IMR-90 (cell line): ENCODE measurements around the gene INPP5A. TPM values are rescaled to one million over a fixed set of nuclear protein-coding genes. Genes with fewer than 3 reads are reported as not detected.

Experiments used
- ATAC-seq: fragments of 200-7000 bp; cut with Tn5 transposase; 2 replicates; pipeline ENCODE4 v1.9.1; 2020; ENCODE audit warnings: low read depth, mild to moderate bottlenecking, moderate library complexity
- BruUV-seq: library from RNA; stranded (reverse); fragments of 400-500 nt; replicated peaks from 2 replicates; lab custom pipeline; 2021; lab: Mats Ljungman, UMichigan
- CTCF ChIA-PET: fragments of 300-600 bp; formaldehyde crosslinking; extraction: SDS; loops from one replicate; lab custom pipeline; 2021; ENCODE audit warnings: antibody characterized with exemption; lab: Yijun Ruan, JAX
- POLR2A ChIA-PET: fragments of 300-600 bp; sonication (Branson Sonifier 250); formaldehyde crosslinking; loops from one replicate; lab custom pipeline; 2022; ENCODE audit warnings: antibody characterized with exemption; ENCODE audit not compliant: unreplicated experiment; lab: Charles Lee
- DNase-seq: peaks from one replicate; pipeline ENCODE4 v3.0.0; 2013
- H2AFZ ChIP-seq: replicated peaks from 2 replicates; pipeline ENCODE3; 2013; ENCODE audit warnings: low read length, mild to moderate bottlenecking; ENCODE audit not compliant: poor library complexity
- H2AK5ac ChIP-seq: 2 replicates; pipeline ENCODE4 v1.6.1; 2013; ENCODE audit warnings: low read depth, low read length, inconsistent platforms
- H2AK9ac ChIP-seq: replicated peaks from 2 replicates; pipeline ENCODE3; 2013; ENCODE audit warnings: mild to moderate bottlenecking, low read depth, low read length, moderate library complexity; ENCODE audit not compliant: poor library complexity
- H2BK120ac ChIP-seq: 2 replicates; pipeline ENCODE4 v1.6.1; 2013; ENCODE audit warnings: low read depth, low read length, inconsistent platforms
- H2BK15ac ChIP-seq: 3 replicates; pipeline ENCODE4 v1.6.1; 2013; ENCODE audit warnings: low read depth, low read length, inconsistent platforms
- H2BK20ac ChIP-seq: 2 replicates; pipeline ENCODE4 v1.6.1; 2013; ENCODE audit warnings: low read depth, mild to moderate bottlenecking, inconsistent platforms, low read length, moderate library complexity
- H2BK5ac ChIP-seq: 2 replicates; pipeline ENCODE4 v1.6.1; 2013; ENCODE audit warnings: mild to moderate bottlenecking, low read depth, low read length, inconsistent platforms; ENCODE audit not compliant: poor library complexity, severe bottlenecking
- H3K14ac ChIP-seq: replicated peaks from 2 replicates; pipeline ENCODE4 v1.6.1; 2013; ENCODE audit warnings: low read depth, low read length, inconsistent platforms
- H3K18ac ChIP-seq: 2 replicates; pipeline ENCODE4 v1.6.1; 2013; ENCODE audit warnings: low read depth, low read length, control low read depth
- H3K23ac ChIP-seq: 2 replicates; pipeline ENCODE4 v1.6.1; 2013; ENCODE audit warnings: low read depth, low read length, inconsistent platforms
- H3K27ac ChIP-seq: 2 replicates; pipeline ENCODE4 v1.5.1; 2013; ENCODE audit warnings: mild to moderate bottlenecking, control low read depth, low read length; ENCODE audit not compliant: insufficient read depth
- H3K27me3 ChIP-seq: 2 replicates; pipeline ENCODE4 v1.6.1; 2013; ENCODE audit warnings: low read length; ENCODE audit not compliant: control insufficient read depth, insufficient read depth
- H3K36me3 ChIP-seq: 2 replicates; pipeline ENCODE4 v1.6.1; 2013; ENCODE audit warnings: low read length, mixed read lengths; ENCODE audit not compliant: control insufficient read depth, insufficient read depth
- H3K4ac ChIP-seq: 2 replicates; pipeline ENCODE4 v1.6.1; 2013; ENCODE audit warnings: low read depth, low read length, inconsistent platforms
- H3K4me1 ChIP-seq: 2 replicates; pipeline ENCODE4 v1.6.1; 2013; ENCODE audit warnings: low read length, mixed read lengths; ENCODE audit not compliant: control insufficient read depth, insufficient read depth
- H3K4me2 ChIP-seq: 2 replicates; pipeline ENCODE4 v1.6.1; 2013; ENCODE audit warnings: low read depth, mild to moderate bottlenecking, control low read depth, low read length, moderate library complexity
- H3K4me3 ChIP-seq: 2 replicates; pipeline ENCODE4 v1.5.1; 2013; ENCODE audit warnings: low read depth, mild to moderate bottlenecking, control low read depth, low read length, moderate library complexity; ENCODE audit not compliant: insufficient read depth
- H3K56ac ChIP-seq: 2 replicates; pipeline ENCODE4 v1.6.1; 2013; ENCODE audit warnings: low read length, inconsistent platforms; ENCODE audit not compliant: insufficient read depth; ENCODE audit errors: extremely low read depth
- H3K79me1 ChIP-seq, 2 experiments: 2 replicates each; pipeline ENCODE4 v1.6.1; 2013; ENCODE audit warnings: low read length in 2 of 2, inconsistent platforms in 1 of 2, low read depth in 1 of 2
- H3K9ac ChIP-seq: 2 replicates; pipeline ENCODE4 v1.6.1; 2013; ENCODE audit warnings: low read depth, low read length, control low read depth
- H3K9me1 ChIP-seq: 2 replicates; pipeline ENCODE4 v1.6.1; 2013; ENCODE audit warnings: low read length, inconsistent platforms; ENCODE audit not compliant: insufficient read depth
- H3K9me3 ChIP-seq: 2 replicates; pipeline ENCODE4 v1.6.1; 2013; ENCODE audit warnings: low read length; ENCODE audit not compliant: control insufficient read depth, insufficient read depth
- H4K20me1 ChIP-seq: 2 replicates; pipeline ENCODE4 v1.6.1; 2013; ENCODE audit warnings: low read length, inconsistent platforms; ENCODE audit not compliant: insufficient read depth
- H4K5ac ChIP-seq: 2 replicates; pipeline ENCODE4 v1.6.1; 2013; ENCODE audit warnings: mild to moderate bottlenecking, low read depth, low read length, control low read depth
- H4K8ac ChIP-seq, 2 experiments: 2 replicates each; pipeline ENCODE4 v1.6.1; 2013; ENCODE audit warnings: low read depth in 2 of 2, low read length in 2 of 2, control low read depth in 1 of 2, inconsistent platforms in 1 of 2
- H4K91ac ChIP-seq: 2 replicates; pipeline ENCODE4 v1.6.1; 2013; ENCODE audit warnings: low read depth, low read length, inconsistent platforms; ENCODE audit not compliant: insufficient read depth
- BHLHE40 ChIP-seq: fragments of 150-350 bp; IDR thresholded peaks from 2 replicates; pipeline ENCODE4 v1.6.1; 2016; ENCODE audit warnings: mild to moderate bottlenecking, low read depth, low read length
- CHD1 ChIP-seq: IDR thresholded peaks from 2 replicates; pipeline ENCODE4 v1.6.1; 2012; ENCODE audit warnings: low read depth, low read length, improper control_type of control experiment
- NFE2L2 ChIP-seq: fragments of 150-350 bp; IDR thresholded peaks from 2 replicates; pipeline ENCODE4 v1.6.1; 2016; ENCODE audit warnings: low read depth, mild to moderate bottlenecking, low read length
- RAD21 ChIP-seq: IDR thresholded peaks from 2 replicates; pipeline ENCODE4 v1.6.1; 2012; ENCODE audit warnings: low read length, improper control_type of control experiment
- RCOR1 ChIP-seq: IDR thresholded peaks from 2 replicates; pipeline ENCODE4 v1.6.1; 2012; ENCODE audit warnings: mild to moderate bottlenecking, low read length, improper control_type of control experiment; ENCODE audit not compliant: insufficient replicate concordance
- USF2 ChIP-seq: fragments of 150-350 bp; IDR thresholded peaks from 2 replicates; pipeline ENCODE4 v1.6.1; 2017; ENCODE audit warnings: mild to moderate bottlenecking, antibody characterized with exemption, low read length, low read depth
- WGBS, 2 experiments: methylation state at CpG; one replicate each; pipeline versions ENCODE4 v1.1.5 to v1.1.7; 2013; ENCODE audit warnings: missing lambda C conversion rate in 2 of 2; ENCODE audit not compliant: insufficient read length in 1 of 2; ENCODE audit errors: extremely low coverage in 2 of 2; 5-methylcytosine and 5-hydroxymethylcytosine counted together
- dilution Hi-C: fragments of 300-500 bp; cut with HindIII; formaldehyde crosslinking; loops from one replicate; pipeline ENCODE4 v1.14.3; 2018; ENCODE audit warnings: low sequenced_read_pairs; ENCODE audit not compliant: unreplicated experiment
- in situ Hi-C: fragments of 300-500 bp; cut with MboI; formaldehyde crosslinking; loops from 3 replicates; pipeline ENCODE4 v1.14.3; 2019; ENCODE audit warnings: low sequenced_read_pairs, inconsistent platforms, mixed read lengths
- intact Hi-C: fragments of 100-400 bp; cut with micrococcal nuclease; formaldehyde crosslinking; loops from 2 replicates; pipeline ENCODE4 v1.10.0; 2022
- polyA plus RNA-seq, 3 experiments: library from polyadenylated mRNA; depleted of rRNA; stranded (reverse); fragments of >200 nt; gene quantifications; 2 replicates each; pipeline ENCODE4 v1.2.3, GENCODE V29; 2012; ENCODE audit warnings: low replicate concordance in 1 of 3
- total RNA-seq: library from RNA; depleted of rRNA; stranded (reverse); fragments of >200 nt; gene quantifications from 2 replicates; pipeline ENCODE4 v1.2.3, GENCODE V29; 2012

INPP5A gene
- total and polyA plus RNA-seq, 2 of the 4 experiments (the other 2 are of a cell fraction) = 21.4 to 36.7 TPM

- in situ Hi-C loops = no loop called here
- H3K18ac ChIP-seq = no peak overlapping the region
- no peak overlapping the region for H4K8ac ChIP-seq
- H3K27me3 ChIP-seq = no peaks in the 10 kb centered on the region
- no peak overlapping the region for H3K9ac ChIP-seq
- H3K4me3 ChIP-seq = no peak overlapping the region
- H3K56ac ChIP-seq = no peak overlapping the region
- H2BK15ac ChIP-seq = no peak overlapping the region
- 91% methylated on average over 6 of the region's 19 CpGs; no CpG with 5 or more reads in 1 of the 2 experiments for WGBS, 2 experiments
- dilution Hi-C loops = no loop called here
- no peak overlapping the region for H2BK120ac ChIP-seq
- H3K9me1 ChIP-seq = peaks cover 3% of the 10 kb centered on the region; the same call in 1 of the 2 replicates
- no TSS peak for BruUV-seq
- intact Hi-C loops = no loop called here
- H3K9me3 ChIP-seq = no peaks in the 10 kb centered on the region
- no peaks in the 10 kb centered on the region for H3K36me3 ChIP-seq
- H2BK5ac ChIP-seq = no peak overlapping the region
- no peak overlapping the region for H2AFZ ChIP-seq
- no peak overlapping the region for H3K4ac ChIP-seq
- H3K4me1 ChIP-seq = no peaks in the 10 kb centered on the region
- H3K4me2 ChIP-seq = no peak overlapping the region
- ChIA-PET CTCF (no interaction called here), POLR2A (no interaction called here)
- H4K20me1 ChIP-seq = no peaks in the 10 kb centered on the region
- H4K5ac ChIP-seq = no peak overlapping the region
- no peaks in the 10 kb centered on the region for H3K79me1 ChIP-seq
- no peak overlapping the region for H2BK20ac ChIP-seq
- H2AK5ac ChIP-seq = no peak overlapping the region
- H3K27ac ChIP-seq = no peak overlapping the region
- H3K14ac ChIP-seq = no peak overlapping the region
- H3K23ac ChIP-seq = no peak overlapping the region
- DNase-seq = no peak
- H2AK9ac ChIP-seq = no peak overlapping the region
- H4K91ac ChIP-seq = no peak overlapping the region
- no peak for ATAC-seq
- no peak for TF ChIP-seq RAD21
- no peak for TF ChIP-seq USF2
- no peak for TF ChIP-seq RCOR1
- no peak for TF ChIP-seq NFE2L2
- TF ChIP-seq CHD1 = no peak
- TF ChIP-seq BHLHE40 = no peak
These were observed 197.8 kb downstream of the INPP5A start for GRCh38 chr10:132735341-132735775.
